ENCODE data around the gene RETN.

Gene RETN

DNA sequence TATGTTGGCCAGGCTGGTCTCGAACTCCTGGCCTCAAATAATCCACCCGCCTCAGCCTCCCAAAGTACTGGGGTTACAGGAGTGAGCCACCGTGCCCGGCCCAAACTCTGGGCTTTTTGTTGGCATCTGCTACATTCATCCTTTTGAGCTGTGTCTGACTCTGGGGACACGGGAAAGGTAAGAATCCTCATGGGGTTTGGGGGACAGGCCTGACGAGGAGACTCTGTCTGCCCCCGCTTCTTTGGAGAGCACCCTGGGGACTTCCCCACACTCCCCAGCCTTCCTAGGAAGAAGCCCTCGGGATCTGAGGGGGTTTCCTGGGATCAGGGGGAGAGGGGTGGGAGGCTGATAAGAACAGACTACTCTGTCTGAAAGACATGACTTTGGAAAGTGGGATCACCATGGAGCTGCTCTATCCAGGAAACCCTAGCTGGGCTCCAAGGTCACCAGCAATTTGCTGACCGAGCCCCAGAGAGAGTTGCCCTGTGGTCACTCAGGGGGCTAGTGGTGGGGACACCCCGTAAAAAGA, 41.1 kb downstream of the RETN start:
- no peak for DNase-seq

DNA sequence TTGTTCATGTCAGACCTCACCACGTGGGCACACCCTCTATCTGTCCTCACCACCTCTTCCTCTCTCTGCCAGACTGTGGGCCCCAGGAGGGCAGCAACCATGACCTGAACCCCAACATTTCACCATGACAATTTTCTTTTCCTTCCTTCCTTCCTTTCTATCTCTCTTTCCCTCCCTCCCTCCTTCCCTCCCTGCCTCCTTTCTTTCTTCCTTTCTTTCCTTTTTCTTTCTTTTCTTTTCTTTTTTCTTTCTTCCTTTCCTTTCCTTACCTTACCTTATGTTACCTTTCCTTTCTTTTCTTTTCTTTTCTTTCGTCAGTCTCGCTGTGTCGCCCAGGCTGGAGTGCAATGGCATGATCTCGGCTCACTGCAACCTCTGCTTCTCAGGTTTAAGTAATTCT, 41.8 kb downstream of the RETN start:
- DNase-seq, result no peak

DNA sequence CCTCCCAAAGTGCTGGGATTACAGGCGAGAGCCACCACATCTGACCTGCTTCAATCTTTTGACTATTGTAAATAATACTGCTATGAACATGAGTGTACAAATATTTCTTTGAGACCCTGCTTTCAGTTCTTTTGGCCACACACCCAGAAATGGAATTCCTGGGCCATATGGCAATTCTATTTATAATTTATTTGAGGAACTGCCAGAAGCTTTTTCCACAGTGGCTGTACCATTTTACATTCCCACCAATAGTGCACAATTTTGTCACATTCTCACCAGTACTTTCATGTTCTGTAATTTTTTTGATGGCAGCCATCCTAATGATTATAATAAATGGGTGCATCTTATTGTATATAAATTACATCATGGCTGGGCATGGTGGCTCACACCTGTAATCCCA, 46.8 kb downstream of the RETN start:
- no peak for DNase-seq

DNA sequence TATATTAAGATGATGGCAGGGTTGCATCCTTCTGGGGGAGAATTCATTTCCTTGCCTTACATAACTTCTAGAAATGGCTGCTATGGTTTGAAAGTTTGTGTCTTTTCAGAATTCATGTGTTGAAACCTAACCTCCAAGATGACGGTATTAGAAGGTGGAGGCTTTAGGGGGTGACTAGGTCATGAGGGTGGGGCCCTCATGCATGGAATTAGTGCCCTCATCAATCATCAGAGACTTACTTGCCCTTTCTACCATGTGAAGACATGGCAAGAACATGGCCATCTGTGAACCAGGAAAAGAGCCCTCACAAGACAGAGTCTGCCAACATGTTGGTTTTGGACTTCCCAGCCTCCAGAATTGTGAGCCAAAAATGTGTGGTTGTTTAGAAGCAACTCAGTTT, 47.9 kb downstream of the RETN start:
- no peak for DNase-seq

DNA sequence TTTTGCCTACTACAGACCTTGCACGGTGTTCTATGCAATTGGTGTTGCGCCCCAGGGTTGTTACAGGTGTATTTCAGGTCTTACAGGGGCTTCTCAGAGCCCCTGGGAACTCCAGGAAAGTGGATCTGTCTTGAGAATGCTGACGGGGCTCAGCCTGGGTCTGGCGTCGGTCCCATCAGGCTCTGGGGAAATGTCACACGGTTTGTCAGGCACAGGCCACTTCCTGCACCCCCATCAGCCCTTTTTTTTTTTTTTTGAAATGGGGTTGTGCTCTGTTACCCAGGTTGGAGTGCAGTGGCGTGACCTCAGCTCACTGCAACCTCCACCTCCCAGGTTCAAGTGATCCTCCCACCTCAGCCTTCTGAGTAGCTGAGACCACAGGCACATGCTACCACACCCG, 49.8 kb downstream of the RETN start:
- no peak for DNase-seq

Data from fibroblast of skin of right biceps (primary cell).